NCI-H510A (cell line): ENCODE measurements around the gene MARCHF4.
A peak's percentile ranks its signal among the peaks of the same experiment; 100 is the strongest.

Experiments
- DNase-seq: peaks from one replicate; lab custom pipeline; 2025; lab: John Stamatoyannopoulos, UW

Gene MARCHF4, protein sequence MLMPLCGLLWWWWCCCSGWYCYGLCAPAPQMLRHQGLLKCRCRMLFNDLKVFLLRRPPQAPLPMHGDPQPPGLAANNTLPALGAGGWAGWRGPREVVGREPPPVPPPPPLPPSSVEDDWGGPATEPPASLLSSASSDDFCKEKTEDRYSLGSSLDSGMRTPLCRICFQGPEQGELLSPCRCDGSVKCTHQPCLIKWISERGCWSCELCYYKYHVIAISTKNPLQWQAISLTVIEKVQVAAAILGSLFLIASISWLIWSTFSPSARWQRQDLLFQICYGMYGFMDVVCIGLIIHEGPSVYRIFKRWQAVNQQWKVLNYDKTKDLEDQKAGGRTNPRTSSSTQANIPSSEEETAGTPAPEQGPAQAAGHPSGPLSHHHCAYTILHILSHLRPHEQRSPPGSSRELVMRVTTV

DNA sequence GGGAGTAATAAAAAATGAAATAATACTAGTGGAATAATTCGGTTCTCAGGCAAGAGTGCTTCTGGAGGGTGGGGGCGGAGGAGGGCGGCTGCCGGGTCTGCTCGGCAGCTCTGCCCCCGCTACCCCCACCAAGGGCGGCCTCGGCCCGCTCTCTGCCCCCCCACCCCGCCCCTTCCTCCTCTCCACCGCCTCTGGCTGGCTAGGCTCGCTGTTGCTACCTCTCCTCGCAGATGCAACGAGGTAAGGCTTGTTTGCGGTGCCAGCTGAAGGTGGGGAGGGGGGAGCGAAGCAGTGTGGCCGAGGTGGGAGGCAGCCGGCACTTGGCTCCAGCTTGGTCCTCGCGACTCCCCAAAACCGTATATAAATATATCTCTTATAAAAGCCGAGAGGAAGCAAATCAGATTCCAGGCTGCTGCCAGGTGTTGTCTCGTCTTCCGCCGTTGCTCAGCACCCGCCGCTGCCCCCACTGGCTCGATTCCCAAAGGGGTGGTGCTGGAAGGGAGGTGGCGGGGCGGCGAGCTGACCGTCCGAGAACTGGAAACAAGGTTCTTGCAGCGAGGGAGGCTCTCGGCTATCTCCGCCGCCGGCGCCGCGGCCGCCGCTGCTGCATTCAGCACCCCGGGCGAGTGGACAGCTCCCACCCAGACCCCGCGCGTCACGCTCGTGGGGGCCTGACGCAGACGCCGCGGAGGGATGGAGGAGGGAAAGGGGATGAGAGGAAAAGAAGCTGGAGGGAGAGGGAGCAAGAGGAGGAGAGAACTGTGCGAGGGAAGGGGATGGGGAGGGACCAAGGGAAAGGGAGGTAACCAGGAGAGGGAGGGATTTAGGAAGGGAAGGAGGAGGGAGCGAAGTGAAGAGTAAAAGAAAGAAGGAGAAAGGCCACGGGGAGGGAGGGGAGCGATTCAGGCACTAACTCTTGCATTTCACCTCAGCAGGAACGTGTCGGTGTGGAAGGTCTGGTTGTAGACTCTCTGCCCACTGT, at the start of gene MARCHF4:
Gene MARCHF4 (minus strand): TSS at position 763 of the 982 bp plus-strand sequence. CDS start 2,223 bp downstream, outside the sequence.
- DNase-seq = peak; percentile 72

DNA sequence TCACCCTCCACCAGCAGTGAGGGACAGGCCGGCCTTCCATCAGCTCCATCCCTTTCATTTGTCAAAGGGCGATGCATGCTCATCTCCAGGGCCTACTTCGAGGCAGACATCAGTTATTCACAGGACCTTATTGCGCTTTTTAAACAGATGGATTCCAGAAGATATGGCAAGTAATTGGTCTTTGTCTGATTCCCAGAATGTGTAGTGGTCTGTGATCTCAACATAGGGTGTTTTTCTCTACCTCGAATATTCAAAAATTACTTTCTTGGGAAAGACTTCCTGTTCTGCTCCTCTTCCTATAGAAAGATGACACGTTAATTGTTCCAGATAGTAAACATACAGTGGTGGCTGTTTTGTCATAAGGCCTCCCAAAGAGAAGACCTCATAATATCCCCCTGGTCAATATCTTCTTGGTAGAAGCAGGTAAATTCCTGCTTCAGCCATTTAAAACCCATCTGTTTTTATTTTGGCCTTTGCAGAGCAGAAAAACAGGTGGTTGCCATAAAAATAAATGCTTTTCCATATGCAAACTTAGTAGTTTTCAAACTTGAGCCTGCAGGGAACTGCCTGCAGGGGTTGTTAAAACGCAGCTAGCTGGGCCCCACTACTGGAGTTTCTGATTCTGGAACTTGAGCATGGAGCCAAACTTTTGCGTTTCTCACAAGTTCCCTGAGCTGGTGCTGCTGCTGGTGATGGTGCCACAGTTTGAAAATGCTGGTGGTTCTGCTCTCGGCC, 48.3 kb upstream of the MARCHF4 start:
- no peak for DNase-seq

DNA sequence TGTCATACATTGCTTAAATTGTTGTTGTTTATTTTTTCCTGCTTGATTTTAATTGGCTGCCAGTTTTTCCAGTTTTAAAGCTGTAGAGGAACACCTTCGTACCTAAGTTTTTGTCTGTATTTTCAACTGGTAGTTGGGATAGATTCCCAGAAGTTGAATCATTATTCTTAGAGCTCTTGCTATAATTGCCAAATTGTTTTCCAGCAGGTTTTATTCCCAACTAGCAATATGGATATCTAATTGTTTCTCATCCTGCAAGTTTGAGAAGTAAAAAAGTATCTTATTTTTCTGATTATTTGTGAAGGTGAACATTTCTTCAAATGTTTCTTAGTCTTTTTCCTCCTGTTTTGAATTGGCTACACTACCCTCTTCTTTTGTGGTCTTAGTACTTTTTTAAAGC, 46.7 kb upstream of the MARCHF4 start:
- DNase-seq = no peak

DNA sequence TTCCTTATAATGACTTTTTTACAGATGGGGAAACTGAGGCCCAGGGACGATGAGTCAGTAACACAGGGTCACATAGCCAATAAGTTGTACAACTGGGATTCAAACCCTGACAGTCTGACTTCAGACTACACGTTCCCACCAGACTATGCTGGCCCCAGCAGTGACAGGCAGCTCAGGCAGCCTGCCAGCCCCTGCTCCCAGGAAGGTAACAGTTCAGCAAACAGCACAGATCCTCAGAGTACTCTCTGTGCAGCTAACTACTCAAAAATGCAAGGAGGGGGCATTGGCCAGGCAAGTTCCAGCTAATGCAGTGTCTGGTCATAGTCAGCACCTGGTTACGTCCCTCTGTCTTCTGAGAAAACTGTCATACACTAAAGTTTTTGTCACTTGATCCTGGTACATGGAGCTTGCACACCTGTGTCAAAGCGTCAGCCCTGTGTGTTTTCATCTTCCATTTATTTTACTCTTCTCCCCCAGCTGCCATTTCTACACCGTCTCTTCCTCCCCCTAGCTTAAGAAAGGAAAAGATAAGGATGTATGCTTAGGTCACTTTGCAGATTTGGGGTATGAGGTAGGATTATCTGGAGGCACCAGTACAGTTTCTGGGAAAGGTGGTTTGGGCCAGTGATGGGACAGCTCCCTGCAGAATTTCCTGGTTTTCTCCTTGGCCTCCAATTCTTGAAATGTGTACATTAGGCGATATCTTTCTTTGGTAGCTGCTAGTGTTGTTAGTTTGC, 44.5 kb upstream of the MARCHF4 start:
- no peak for DNase-seq

DNA sequence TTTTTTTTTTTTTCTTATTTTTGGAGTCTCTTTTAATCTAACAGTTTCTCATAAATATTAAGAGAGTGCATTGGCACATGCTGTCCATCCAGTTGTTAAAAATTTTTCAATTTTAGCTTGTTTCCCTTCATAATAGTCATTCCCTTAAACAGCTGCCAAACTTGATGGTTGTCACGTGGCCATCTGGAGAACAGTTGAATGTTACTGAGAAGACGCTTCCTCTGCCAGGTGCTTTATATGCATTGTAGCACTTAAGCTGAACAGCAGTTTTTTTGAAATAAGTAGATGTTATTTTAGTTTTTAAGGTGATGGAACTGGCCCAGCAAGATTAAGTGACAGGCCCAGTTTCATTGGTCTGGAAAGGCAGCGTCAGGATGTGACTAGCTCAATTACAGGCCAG, 43.3 kb upstream of the MARCHF4 start:
- no peak for DNase-seq

DNA sequence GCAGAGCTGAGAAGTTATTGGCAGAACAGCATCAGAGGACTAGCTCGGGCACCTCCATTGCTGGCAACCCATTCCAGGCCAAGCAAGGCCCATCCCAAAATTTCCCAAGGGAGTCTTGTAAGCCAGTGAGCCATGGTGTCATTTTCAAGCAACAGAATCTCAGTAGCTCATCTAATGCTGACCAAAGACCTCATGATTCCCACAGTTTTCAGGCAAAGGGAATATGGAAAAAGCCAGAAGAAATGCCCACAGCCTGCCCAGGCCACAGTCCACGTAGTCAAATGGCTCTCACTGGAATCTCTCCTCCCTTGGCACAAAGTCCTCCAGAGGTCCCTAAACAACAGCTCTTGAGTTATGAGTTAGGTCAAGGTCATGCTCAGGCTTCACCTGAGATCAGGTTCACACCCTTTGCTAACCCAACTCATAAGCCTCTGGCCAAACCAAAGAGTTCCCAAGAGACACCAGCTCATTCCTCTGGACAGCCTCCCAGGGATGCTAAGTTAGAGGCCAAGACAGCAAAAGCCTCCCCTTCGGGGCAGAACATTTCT, 42.6 kb upstream of the MARCHF4 start:
- DNase-seq = no peak

DNA sequence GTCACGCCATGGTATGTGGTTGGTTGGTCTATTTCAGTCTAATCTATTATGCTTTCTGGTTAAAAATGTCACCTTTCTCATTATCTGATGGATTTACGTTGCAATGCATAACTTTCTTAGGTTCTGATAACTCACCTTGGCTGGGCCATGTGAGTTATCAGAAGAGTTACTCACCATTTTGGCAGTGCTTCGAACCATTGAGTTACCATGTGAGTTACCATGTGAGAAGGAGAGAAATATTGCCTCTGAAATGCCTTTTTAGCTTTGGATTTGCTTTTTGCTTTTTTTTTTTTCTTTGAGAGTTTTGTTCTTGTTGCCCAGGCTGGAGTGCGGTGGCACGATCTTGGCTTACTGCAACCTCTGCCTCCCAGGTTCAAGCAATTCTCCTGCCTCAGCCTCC, 41.6 kb upstream of the MARCHF4 start:
- DNase-seq = no peak

DNA sequence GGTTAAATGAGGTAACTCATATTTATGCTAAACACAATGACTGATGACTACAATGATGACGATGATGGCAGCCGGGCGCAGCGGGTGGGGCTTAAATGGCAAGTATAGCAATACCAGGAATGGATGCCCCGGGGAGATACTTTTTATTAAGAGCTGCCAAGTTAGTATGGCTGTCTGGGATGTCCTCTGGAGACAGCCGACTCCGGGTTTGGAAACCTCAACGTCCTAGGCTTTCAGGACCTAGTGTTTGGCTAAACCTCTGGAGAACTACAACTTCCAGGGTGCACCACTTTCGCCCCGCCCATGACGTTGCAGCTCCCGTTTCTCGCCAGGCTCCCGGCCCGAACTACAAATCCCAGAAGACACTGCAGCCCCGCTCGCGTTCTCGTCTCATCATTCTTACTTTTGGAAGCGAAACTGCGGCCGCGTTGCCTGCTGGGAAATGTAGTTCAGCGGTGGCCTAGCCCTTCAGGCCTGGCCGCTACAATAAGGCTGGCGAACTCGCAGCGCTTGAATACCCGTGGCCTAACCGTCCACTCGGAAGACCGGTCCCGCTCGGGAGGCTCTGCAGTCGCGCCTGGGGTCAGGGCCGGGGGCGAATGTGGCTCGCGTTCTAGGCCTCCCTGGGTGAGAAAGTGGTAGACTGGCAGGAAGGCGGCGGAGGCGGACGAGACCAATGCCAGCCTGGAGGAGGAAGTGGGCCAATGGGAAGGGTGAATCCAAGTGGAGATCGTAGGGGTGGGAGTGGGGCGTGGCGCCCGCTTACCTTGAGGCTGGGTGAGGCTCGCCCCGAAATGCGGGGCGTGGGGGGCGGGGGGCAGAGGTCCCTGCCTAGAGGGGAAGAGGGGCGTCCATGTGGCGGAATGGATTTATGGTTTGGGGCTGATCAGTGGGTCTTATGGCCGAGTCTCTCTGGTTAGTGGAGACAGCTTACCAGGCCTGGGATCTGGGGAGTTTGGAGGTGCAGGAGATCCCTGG, 40.0 kb upstream of the MARCHF4 start, which contains the start of gene SMARCAL1:
Gene SMARCAL1 (plus strand): TSS at position 463 of the 978 bp plus-strand sequence. CDS start 2,221 bp downstream, outside the sequence.
- DNase-seq = peak; percentile 97

DNA sequence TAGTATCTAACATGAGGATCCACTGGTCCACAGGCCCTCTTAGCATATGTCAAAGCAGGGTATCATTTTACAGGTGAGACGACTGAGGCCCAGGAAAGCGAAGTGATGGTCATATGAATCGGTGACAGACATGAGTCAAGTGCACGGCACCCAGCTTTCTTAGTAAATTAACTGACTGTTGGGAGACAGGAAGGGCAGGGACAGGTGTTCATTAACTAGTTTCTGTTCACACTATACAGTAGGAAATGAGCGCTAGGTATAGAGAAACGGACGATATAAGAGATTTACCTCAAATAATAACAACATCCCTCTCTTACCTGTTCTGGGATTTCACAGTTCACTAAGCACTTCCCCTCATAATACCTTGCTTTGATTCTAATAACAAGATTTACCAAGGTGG, 38.3 kb upstream of the MARCHF4 start:
- no peak for DNase-seq

DNA sequence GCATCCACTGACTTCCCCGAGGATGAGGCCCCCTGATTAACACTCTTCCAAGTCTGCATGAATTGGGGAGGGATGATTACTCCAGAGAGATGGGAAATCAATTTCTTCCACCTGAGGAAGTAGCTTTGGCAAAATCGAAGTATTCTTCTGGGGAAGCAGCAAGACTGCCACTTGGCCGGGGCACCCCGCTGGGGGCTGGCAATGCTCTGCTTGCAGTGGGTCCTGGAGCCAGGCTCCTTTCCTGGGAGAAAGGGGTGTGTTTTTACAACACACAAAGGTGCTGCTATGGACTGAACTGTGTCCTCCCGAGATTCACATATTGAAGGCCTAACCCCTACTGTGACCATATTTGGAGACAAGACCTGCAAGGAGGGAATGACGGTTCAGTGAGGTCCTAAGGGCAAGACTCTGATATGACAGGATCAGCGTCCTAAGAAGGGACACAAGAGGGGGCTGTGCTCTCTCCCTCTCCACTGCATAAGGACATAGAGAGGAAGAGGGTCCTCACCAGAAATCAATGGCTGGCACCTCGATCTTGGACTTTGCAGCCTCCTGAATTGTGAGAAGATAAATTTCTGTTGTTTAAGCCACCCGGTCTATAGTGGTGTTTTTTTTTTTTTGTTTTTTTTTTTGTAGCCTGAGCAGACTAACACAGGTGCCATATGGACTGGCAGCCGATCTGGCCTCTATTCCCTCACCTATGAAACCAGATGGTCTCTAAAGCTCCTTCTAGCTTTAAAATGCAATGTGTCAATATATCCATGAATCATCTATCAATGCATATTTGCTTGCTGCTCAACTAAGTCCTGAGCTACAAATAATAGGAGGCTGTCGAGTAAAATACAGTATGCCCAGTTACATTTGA, 36.4 kb upstream of the MARCHF4 start:
- no peak for DNase-seq

DNA sequence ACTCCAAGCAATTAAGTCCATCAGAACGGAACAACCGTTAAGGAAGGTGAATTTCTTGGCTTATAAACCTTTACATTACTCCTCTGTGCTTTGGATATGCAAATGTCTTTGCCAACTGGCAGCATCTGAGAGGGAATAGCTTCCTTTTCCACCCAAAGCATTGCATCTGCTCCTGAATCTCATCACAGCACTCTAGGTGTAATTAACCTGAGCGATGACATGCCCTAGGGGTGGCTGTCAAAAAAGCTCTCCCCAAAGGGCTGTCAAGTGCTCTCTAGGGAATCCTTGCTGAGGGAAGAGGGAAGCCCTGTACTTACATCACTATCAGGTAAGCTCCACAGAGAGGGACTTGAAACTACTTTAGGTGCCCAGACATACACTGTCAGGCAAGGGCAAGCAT, 34.5 kb upstream of the MARCHF4 start:
- DNase-seq = no peak

DNA sequence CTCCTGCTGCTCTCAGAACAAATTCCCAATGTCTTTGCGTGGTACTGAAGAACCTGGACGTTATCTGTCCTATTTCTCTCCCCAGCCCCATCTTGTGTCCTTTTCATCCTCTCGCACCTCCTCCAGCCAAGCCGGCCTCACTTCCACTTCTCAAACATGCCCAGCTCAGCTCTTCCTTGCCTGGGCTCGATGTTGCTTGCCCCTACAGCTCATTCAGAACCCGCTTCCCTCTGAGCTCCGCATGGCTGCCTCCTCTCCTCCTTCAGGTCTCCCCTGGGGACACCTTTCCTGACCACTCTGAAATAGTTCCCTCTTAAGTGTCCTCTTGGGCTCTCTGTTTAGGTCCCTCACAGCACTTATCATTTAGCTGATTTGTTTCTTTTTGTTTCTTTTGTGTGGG, 33.3 kb upstream of the MARCHF4 start:
- no peak for DNase-seq

DNA sequence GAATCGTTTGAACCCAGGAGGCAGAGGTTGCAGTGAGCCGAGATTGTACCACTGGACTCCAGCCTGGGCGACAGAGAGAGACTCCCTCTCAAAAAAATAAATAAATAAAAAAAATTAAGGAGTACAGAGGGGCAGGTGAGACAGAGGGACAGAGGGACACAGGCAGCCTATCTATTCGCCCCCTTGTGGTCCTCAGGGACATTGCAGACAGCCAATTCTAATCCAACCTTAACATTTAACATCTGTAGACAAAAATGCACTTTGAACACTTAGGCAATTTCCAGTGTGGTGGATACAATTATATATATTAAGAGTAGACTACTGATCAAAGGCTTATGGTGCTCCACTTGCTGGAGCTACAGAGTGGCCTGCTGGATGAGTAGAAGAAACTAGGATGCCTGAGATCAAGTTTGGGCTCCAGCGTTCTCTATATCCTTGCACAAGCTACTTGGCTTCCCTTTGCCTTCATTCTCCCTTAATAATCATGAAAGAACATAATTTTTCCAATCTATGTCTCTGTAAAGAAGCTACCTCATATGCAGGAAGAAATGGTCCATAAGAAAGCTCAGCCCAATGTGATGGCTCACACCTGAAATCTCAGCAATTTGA, 31.8 kb upstream of the MARCHF4 start:
- no peak for DNase-seq

DNA sequence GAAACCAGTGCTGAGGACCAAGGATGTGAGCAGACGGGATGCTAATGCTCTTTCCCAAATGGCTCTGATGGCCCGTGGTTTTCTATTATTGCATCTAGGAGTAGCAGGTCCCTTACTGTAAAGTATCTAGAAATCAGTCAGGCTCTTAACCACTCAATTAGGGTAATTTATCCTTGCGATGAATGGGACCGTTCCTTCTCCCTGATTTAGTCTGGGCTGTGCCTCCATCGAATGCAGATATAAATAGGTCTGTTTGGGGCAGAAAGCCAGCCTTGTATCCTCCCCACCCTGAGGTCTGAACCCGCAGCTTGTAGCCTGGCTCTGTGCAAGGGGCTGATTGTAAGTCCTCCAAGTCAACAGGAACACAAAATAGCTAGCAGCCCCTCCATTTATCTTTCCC, 30.5 kb upstream of the MARCHF4 start:
- DNase-seq = no peak

DNA sequence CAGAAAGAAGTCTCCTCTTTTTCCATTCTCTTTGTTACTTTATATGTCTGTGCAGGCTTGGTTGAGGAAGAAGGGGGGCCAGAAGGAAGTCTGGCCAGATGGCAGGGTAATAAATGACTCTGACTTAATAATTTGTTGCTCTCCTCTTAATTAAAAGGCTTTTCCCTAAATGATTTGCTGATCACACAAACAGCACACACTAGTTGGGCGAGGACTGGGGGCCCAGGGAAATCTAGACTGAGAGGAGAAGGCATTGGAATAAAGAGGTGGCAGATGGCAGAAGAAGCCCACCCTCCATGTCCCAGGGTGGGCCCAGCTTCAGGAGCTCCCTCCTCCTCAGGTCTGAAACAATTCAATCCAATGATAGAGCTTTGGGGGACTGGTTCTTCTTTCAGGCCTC, 27.3 kb upstream of the MARCHF4 start:
- no peak for DNase-seq

DNA sequence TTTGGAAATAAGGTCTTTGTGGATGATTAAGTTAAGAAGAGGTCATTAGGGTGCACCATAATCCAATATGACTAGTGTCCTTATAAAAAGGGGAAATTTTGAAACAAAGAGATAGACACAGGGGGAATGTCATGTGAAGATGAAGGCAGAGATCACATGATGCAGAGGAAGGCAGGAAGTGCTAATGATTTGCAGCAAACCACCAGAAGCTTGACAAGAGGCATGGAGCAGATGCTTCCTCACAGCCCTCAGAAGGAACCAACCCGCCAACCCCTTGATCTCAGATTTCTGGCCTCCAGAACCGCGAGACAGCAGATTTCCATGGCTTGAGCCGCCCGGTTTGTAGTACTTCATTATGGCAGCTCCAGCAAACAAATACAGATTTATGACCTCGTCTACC, 22.6 kb upstream of the MARCHF4 start:
- no peak for DNase-seq

DNA sequence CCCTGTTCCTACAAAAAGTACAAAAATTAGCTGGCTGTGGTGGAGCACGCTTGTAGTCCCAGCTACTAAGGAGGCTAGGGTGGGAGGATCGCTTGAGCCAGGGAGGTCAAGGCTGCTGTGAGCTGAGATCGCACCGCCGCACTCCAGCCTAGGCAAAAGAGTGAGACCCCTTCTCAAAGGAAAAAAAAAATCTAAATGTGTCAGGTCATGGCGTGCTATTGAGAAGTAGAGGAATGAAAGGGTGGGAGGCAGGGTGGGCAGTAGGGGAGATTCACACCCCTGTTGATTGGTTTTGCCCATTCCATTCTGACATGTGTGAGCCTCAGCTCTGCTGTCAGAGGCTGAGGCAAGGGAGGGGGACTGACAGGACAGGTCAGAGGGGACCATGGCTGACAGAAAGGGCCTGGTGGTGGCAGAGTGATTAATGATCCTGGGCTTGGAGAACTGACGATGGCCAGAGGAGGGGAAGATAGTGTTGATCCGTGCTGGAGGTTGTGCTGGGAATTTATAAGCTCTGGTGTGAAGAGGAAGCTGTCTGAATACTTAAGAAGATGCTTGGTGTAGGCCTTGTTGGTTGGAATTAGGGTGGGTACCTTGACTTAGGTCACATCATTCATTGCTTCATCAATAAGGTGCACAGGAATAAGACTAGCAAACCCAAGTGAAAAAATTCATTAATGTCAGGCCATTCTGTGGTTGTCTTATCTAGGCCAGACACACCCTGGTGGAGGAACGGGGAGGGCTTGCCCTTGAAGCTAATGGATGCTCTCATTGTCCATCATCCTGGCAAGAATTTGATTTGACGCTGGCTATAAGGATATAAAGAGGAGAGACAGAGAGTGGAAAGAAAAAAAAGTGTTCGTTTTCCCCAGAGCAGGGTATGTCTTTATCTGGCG, 20.9 kb upstream of the MARCHF4 start:
- DNase-seq = no peak
